Kidney epithelial cell (primary cell): Measurements from ENCODE around the gene TNFAIP2. TPM values are rescaled to one million over a fixed set of nuclear protein-coding genes. Genes with fewer than 3 reads are reported as not detected.

Source experiments
- DNase-seq: peaks from one replicate; pipeline ENCODE4 v3.0.0-alpha.2; 2010; ENCODE audit warnings: low read depth
- H3K27me3 ChIP-seq: 2 replicates; pipeline ENCODE4 v1.6.0; 2011; ENCODE audit warnings: low read length; ENCODE audit not compliant: control insufficient read depth, insufficient read depth
- H3K36me3 ChIP-seq: 2 replicates; pipeline ENCODE4 v1.5.1; 2011; ENCODE audit warnings: low read length; ENCODE audit not compliant: control insufficient read depth, insufficient read depth
- H3K4me3 ChIP-seq: 2 replicates; pipeline ENCODE4 v1.5.1; 2011; ENCODE audit warnings: low read depth, mild to moderate bottlenecking, control low read depth, low read length
- total RNA-seq: library from RNA; depleted of rRNA; stranded (reverse); fragments of >200 nt; gene quantifications from 2 replicates; pipeline ENCODE4 v1.2.3, GENCODE V29; 2015
- TF ChIP-seq, protein P1 (sequence below): IDR thresholded peaks from 2 replicates; pipeline ENCODE4 v1.5.1; 2011; ENCODE audit warnings: mild to moderate bottlenecking, moderate library complexity, low read length, control low read depth, inconsistent platforms; ENCODE audit not compliant: insufficient read depth, poor library complexity, severe bottlenecking

Gene TNFAIP2
- total RNA-seq, 1 donor from 2014 or later, result 152 TPM

DNA sequence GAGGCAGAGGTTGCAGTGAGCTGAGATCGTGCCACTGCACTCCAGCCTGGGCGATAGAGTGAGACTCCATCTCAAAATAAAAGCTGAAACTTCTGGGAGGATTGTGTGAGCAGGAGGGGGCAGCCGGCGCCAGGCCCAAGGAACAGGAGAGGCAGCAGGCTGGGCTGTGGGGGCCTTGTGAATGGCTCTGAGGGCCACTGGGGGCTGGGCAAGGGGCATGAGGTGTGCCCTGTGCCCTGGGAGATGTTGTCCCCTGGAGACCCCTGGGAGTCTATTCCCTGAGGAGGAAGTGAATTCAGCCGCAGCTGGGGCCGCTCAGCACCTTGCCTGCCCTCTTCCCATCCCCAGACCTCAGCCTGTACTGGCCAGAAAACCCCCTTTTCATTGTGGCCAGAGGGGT, 34.3 kb upstream of the TNFAIP2 start:
- TF ChIP-seq, protein P1, sequence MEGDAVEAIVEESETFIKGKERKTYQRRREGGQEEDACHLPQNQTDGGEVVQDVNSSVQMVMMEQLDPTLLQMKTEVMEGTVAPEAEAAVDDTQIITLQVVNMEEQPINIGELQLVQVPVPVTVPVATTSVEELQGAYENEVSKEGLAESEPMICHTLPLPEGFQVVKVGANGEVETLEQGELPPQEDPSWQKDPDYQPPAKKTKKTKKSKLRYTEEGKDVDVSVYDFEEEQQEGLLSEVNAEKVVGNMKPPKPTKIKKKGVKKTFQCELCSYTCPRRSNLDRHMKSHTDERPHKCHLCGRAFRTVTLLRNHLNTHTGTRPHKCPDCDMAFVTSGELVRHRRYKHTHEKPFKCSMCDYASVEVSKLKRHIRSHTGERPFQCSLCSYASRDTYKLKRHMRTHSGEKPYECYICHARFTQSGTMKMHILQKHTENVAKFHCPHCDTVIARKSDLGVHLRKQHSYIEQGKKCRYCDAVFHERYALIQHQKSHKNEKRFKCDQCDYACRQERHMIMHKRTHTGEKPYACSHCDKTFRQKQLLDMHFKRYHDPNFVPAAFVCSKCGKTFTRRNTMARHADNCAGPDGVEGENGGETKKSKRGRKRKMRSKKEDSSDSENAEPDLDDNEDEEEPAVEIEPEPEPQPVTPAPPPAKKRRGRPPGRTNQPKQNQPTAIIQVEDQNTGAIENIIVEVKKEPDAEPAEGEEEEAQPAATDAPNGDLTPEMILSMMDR, result no peak
- DNase-seq, result no peak
- Histone ChIP-seq H3K27me3 (peaks cover 20% of the 10 kb centered on the region), H3K4me3 (no peak overlapping the region), H3K36me3 (no peaks in the 10 kb centered on the region)

DNA sequence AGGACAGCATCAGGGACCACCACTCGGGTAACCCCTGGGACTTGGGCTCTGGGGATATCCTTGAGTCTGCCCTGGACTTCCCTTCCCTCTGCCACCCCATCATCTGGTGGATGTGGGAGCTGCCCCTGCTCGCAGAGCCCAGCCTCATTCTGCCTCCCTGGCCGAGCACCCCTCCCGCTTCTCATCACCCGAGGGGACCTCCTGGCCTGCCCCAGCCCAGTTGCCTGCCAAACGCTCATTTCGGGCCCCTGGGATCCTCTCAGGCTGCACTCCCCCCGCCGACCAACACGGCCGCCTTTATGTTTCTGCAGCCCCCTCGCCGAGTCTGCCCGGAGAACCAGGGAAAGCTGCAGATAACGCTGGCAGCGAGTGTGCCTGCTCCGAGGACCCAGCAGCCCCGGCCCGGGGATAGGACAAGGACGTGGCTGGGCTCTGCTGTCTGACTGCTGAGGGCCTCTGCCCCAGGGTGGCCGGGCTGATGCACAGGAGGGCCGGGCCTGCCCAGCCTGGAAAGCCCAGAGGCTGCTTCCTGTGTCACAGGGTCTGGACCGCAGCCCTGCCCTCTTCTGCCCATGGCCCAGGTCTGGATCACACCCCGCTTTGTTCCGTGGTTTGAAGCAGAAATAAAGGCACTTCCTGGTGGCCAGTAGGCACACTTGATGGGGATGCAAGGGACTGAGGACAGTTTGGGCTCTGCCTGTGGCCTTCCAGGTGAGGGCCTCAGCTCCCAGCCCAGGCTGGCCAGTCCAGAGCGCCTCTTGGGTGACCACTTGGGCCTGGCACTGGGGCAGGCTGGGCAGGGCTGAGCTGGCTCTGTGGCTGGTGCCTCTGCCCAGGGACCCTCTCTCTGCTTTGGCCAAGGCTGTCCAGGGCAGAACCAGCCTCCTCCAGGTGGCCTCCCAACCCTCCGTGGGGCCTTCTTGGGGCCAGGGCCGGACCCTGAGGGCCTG, 33.6 kb upstream of the TNFAIP2 start:
- TF ChIP-seq, protein P1, result no peak
- peaks cover 13% of the 10 kb centered on the region for H3K27me3 ChIP-seq

DNA sequence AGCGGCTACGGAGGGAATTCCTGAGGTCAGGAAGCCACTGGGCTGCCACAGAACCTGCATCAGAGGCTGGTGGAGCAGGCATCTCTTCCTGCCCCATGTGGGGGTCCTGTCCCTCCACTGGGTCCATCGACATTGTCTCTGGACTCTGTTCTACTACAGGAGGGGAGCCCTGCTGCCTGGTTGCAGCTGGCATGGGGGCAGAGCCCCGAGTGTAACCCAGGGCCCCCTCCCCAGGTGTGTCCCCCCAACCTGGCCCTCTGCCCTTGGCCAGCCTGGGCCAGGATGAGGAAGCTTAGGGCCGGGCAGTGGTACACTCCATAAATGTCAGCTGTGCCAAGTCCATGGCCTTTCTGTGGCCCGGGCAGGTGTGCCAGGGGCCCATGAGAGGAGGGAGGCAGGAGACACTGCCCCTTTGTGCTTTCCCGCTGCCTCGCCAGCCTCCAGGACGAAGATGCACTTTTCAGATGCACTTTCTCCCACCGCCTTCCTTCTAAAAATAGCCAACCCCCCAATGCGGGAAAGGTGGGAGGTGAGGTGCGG, 32.7 kb upstream of the TNFAIP2 start:
- TF ChIP-seq, protein P1, result no peak
- peaks cover 4% of the 10 kb centered on the region for H3K27me3 ChIP-seq
- DNase-seq, result no peak
- H3K4me3 ChIP-seq, result no peak overlapping the region
- no peaks in the 10 kb centered on the region for H3K36me3 ChIP-seq

More for the DNA sequence above, 33.6 kb upstream of the TNFAIP2 start:
- H3K4me3 ChIP-seq, result no peak overlapping the region
- no peak for DNase-seq
- H3K36me3 ChIP-seq, result no peaks in the 10 kb centered on the region

DNA sequence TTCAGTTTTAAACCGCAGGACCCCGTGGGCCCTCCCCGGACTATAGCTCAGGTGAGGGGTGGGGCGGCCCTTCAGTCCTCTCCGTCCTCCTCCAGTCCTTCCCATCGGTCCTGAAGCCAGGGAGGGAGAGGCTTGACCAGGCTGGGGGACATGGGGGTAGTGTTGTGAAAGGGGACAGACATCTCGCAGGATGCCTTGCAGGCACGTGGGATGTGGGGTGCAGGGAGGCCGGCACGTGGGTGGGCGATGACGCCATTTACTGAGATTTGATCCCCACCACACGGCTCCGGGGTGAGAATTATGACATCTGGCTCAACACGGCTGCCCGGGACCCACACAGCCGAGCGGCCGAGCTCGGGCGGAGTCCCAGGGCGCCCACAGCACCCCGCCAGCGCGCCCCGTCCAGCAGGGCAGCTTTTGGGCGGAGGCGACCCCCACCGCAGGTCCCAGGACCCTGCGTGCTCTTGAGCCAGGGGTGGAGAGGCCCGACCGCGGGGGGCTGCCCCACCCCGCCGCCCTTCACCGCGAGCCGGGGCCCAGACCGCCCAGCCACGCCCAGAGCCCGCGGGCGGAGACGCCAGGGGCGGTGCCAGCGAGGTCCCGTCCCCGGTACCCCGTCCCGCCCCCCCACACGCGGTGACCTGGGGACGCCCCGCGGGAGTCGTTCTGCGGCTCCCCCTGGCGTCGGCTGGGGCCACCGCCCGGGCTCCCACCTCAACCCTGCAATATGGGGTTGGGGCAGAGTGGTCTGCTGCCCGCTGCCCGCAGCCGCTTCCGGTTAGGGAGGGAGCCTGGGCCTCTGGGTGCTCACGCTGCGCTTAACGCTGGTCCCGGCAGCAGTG, 32.0 kb upstream of the TNFAIP2 start:
- DNase-seq, result no peak
- H3K4me3 ChIP-seq, result peak overlapping the region; percentile 29
- H3K27me3 ChIP-seq, result no peaks in the 10 kb centered on the region
- H3K36me3 ChIP-seq, result no peaks in the 10 kb centered on the region
- TF ChIP-seq, protein P1, result peak; percentile 27

DNA sequence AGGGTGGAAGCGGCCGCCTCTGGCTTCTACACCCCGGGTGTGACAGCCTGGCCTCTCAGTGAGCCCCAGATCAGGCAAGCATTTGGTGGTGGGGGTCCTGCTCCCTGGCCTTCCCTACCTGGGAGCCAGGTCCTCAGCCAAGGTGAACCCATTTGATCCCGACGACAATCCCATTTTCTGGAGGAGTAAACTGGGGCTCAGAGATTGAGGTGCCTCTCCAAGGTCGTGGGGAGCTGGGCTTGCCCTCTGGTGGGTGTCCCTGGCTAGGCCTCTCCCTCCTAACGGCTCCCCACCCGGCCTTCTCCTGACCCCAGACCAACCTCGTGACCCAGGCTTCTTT, 31.4 kb upstream of the TNFAIP2 start:
- H3K36me3 ChIP-seq, result no peaks in the 10 kb centered on the region
- no peaks in the 10 kb centered on the region for H3K27me3 ChIP-seq
- peak overlapping the region; percentile 29 for H3K4me3 ChIP-seq
- TF ChIP-seq, protein P1, result no peak
- DNase-seq, result no peak
